GM19099 (cell line): ENCODE results near the gene SOX21.

ENCODE experiments used
- POLR2A ChIP-seq: IDR thresholded peaks from 3 replicates; pipeline ENCODE4 v1.6.1; 2011; ENCODE audit warnings: low read depth; ENCODE audit not compliant: insufficient read length; ENCODE audit errors: extremely low read depth

Gene SOX21

GRCh38 chr13:94702181-94703041, 9.9 kb downstream of the SOX21 start:
- TF ChIP-seq POLR2A = no peak

GRCh38 chr13:94701313-94702180, 10.8 kb downstream of the SOX21 start:
- TF ChIP-seq POLR2A = no peak

- no peak for TF ChIP-seq POLR2A
Measured at GRCh38 chr13:94700536-94700935, 11.8 kb downstream of the SOX21 start.

GRCh38 chr13:94700051-94700535, 12.3 kb downstream of the SOX21 start:
- no peak for TF ChIP-seq POLR2A

GRCh38 chr13:94696171-94696570, 16.2 kb downstream of the SOX21 start:
- TF ChIP-seq POLR2A = no peak

- TF ChIP-seq POLR2A = no peak
Measured at GRCh38 chr13:94692030-94692429, 20.3 kb downstream of the SOX21 start.

- no peak for TF ChIP-seq POLR2A
Measured at GRCh38 chr13:94683409-94683808, 28.9 kb downstream of the SOX21 start.

GRCh38 chr13:94682229-94682628, 30.1 kb downstream of the SOX21 start:
- no peak for TF ChIP-seq POLR2A

GRCh38 chr13:94679614-94680013, 32.7 kb downstream of the SOX21 start:
- no peak for TF ChIP-seq POLR2A

GRCh38 chr13:94678845-94679244, 33.5 kb downstream of the SOX21 start:
- TF ChIP-seq POLR2A = no peak

GRCh38 chr13:94677799-94678198, 34.5 kb downstream of the SOX21 start:
- no peak for TF ChIP-seq POLR2A

GRCh38 chr13:94674609-94675348, 37.6 kb downstream of the SOX21 start:
- TF ChIP-seq POLR2A = no peak

- no peak for TF ChIP-seq POLR2A
Measured at GRCh38 chr13:94673851-94674250, 38.5 kb downstream of the SOX21 start.

- TF ChIP-seq POLR2A = no peak
Measured at GRCh38 chr13:94672400-94672799, 39.9 kb downstream of the SOX21 start.

- no peak for TF ChIP-seq POLR2A
Measured at GRCh38 chr13:94667190-94667589, 45.2 kb downstream of the SOX21 start.
